ENCODE results near the gene MDC1.
A peak's percentile ranks its signal among the peaks of the same experiment; 100 is the strongest.
"Not testable (repeated sequence)": the region's sequence is repeated elsewhere in the genome, so short reads cannot be mapped to it uniquely, and the experiment has no call there.

Gene MDC1

GRCh38 chr6:30744054-30744805 is 27.1 kb upstream of the MDC1 start, which contains the start of gene IER3:
TSS of gene IER3 (minus strand) at chr6:30744547. CDS start at chr6:30744518, 29 bp downstream.
- peak; percentile 65 for DNase-seq

GRCh38 chr6:30743099-30744053 is 26.3 kb upstream of the MDC1 start:
- DNase-seq = no peak

GRCh38 chr6:30742316-30743098 is 25.4 kb upstream of the MDC1 start, which contains the start of gene FLOT1:
TSS of gene FLOT1 (minus strand) at chr6:30742687. CDS start at chr6:30742189, 498 bp downstream.
- DNase-seq = peak; percentile 86

GRCh38 chr6:30741789-30742315 is 24.8 kb upstream of the MDC1 start:
- no peak for DNase-seq

GRCh38 chr6:30741063-30741779 is 24.1 kb upstream of the MDC1 start:
- DNase-seq = no peak

GRCh38 chr6:30740540-30740870 is 23.4 kb upstream of the MDC1 start:
- DNase-seq = no peak

GRCh38 chr6:30738532-30738931 is 21.5 kb upstream of the MDC1 start:
- DNase-seq = no peak

GRCh38 chr6:30735668-30736314 is 18.7 kb upstream of the MDC1 start:
- no peak for DNase-seq

- no peak for DNase-seq
Observed at GRCh38 chr6:30732237-30732943, 15.3 kb upstream of the MDC1 start.

- DNase-seq = peak; percentile 81
Observed at GRCh38 chr6:30730601-30731435, 13.7 kb upstream of the MDC1 start.

- no peak for DNase-seq
Observed at GRCh38 chr6:30727920-30728553, 11.0 kb upstream of the MDC1 start.

- DNase-seq = no peak
Observed at GRCh38 chr6:30726506-30727413, 9.7 kb upstream of the MDC1 start.

GRCh38 chr6:30725713-30726505 is 8.8 kb upstream of the MDC1 start:
- no peak for DNase-seq

- no peak for DNase-seq
Observed at GRCh38 chr6:30724906-30725667, 8.0 kb upstream of the MDC1 start.

GRCh38 chr6:30723843-30724741 is 7.0 kb upstream of the MDC1 start:
- not testable (repeated sequence) for DNase-seq
